Measurements from ENCODE around the gene RXRG. TPM values are rescaled to one million over a fixed set of nuclear protein-coding genes. Genes with fewer than 3 reads are reported as not detected.

Gene RXRG
- polyA plus RNA-seq, 1 donor from 2014 or later = 0.78 TPM

GRCh38 chr1:165468253-165468652 is 23.3 kb upstream of the RXRG start:
- H3K4me2 ChIP-seq (ENCODE audit: low read length) = no peak overlapping the region
- H3F3A ChIP-seq (ENCODE audit: insufficient read depth, low read length, poor library complexity, severe bottlenecking) = no peaks in the 10 kb centered on the region
- no peaks in the 10 kb centered on the region for H3K27me3 ChIP-seq (ENCODE audit: insufficient read depth, low read depth, low read length)
- H3K27ac ChIP-seq (ENCODE audit: low read length) = no peak overlapping the region
- H3K79me2 ChIP-seq (replicated peaks; ENCODE audit: insufficient read depth, low read length) = no peaks in the 10 kb centered on the region
- H3K9ac ChIP-seq (ENCODE audit: low read length) = no peak overlapping the region
- H2AFZ ChIP-seq (ENCODE audit: low read depth, low read length) = no peak overlapping the region
- no peaks in the 10 kb centered on the region for H3K36me3 ChIP-seq (ENCODE audit: insufficient read depth, low read length)
- TF ChIP-seq SMC3 (conservative IDR thresholded peaks at IDR 0.05; ENCODE audit: poor library complexity) = no peak
- TF ChIP-seq POLR2AphosphoS5 (IDR thresholded peaks at IDR 0.05) = no peak
- TF ChIP-seq MXI1 (conservative IDR thresholded peaks at IDR 0.05; ENCODE audit: poor library complexity, severe bottlenecking) = no peak
- TF ChIP-seq EP300 (conservative IDR thresholded peaks at IDR 0.05; ENCODE audit: poor library complexity, severe bottlenecking) = no peak
- TF ChIP-seq CTCF (IDR thresholded peaks at IDR 0.05; ENCODE audit: poor library complexity, severe bottlenecking) = no peak
- TF ChIP-seq EZH2 (IDR thresholded peaks at IDR 0.05; ENCODE audit: borderline replicate concordance, insufficient read depth, low read length, poor library complexity, severe bottlenecking) = no peak
- no peak for TF ChIP-seq TAF1 (IDR thresholded peaks at IDR 0.05; ENCODE audit: low read depth)
- TF ChIP-seq, protein P1, sequence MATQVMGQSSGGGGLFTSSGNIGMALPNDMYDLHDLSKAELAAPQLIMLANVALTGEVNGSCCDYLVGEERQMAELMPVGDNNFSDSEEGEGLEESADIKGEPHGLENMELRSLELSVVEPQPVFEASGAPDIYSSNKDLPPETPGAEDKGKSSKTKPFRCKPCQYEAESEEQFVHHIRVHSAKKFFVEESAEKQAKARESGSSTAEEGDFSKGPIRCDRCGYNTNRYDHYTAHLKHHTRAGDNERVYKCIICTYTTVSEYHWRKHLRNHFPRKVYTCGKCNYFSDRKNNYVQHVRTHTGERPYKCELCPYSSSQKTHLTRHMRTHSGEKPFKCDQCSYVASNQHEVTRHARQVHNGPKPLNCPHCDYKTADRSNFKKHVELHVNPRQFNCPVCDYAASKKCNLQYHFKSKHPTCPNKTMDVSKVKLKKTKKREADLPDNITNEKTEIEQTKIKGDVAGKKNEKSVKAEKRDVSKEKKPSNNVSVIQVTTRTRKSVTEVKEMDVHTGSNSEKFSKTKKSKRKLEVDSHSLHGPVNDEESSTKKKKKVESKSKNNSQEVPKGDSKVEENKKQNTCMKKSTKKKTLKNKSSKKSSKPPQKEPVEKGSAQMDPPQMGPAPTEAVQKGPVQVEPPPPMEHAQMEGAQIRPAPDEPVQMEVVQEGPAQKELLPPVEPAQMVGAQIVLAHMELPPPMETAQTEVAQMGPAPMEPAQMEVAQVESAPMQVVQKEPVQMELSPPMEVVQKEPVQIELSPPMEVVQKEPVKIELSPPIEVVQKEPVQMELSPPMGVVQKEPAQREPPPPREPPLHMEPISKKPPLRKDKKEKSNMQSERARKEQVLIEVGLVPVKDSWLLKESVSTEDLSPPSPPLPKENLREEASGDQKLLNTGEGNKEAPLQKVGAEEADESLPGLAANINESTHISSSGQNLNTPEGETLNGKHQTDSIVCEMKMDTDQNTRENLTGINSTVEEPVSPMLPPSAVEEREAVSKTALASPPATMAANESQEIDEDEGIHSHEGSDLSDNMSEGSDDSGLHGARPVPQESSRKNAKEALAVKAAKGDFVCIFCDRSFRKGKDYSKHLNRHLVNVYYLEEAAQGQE (IDR thresholded peaks at IDR 0.05; ENCODE audit: borderline replicate concordance) = no peak
- no peak for TF ChIP-seq RAD21 (conservative IDR thresholded peaks at IDR 0.05)
- H3K9me2 ChIP-seq (ENCODE audit: insufficient read depth, low read length) = no peaks in the 10 kb centered on the region
- H4K20me1 ChIP-seq (ENCODE audit: insufficient read depth) = no peaks in the 10 kb centered on the region
- H3K9me3 ChIP-seq (ENCODE audit: low read length) = no peaks in the 10 kb centered on the region
- no peak overlapping the region for H3K4me3 ChIP-seq (ENCODE audit: low read length)

DNA sequence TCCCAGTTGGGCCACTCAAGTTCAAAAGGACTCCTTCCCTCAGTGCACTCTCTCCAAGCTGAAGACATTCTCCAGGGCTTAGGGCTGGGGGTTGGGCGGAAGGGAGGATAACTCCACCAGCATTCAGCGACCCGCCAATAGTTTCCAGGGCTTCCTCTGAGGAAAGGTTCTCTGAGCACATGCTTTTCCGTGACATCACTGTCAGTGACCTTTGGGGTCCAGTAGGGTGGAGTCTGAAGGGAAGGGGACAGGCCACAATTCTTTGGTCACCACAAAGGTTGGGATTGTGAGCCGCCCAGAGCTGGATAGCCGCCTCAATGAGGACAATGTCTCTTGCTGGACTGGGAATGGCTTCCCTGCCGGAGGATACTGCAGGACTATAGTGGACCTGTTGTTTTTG is 22.8 kb upstream of the RXRG start:
- H4K20me1 ChIP-seq (ENCODE audit: insufficient read depth) = no peaks in the 10 kb centered on the region
- no peaks in the 10 kb centered on the region for H3K9me2 ChIP-seq (ENCODE audit: insufficient read depth, low read length)
- H3F3A ChIP-seq (ENCODE audit: insufficient read depth, low read length, poor library complexity, severe bottlenecking) = no peaks in the 10 kb centered on the region
- H3K79me2 ChIP-seq (replicated peaks; ENCODE audit: insufficient read depth, low read length) = no peaks in the 10 kb centered on the region
- H2AFZ ChIP-seq (ENCODE audit: low read depth, low read length) = no peak overlapping the region
- no peaks in the 10 kb centered on the region for H3K36me3 ChIP-seq (ENCODE audit: insufficient read depth, low read length)
- TF ChIP-seq RAD21 (conservative IDR thresholded peaks at IDR 0.05) (no peak), SMC3 (conservative IDR thresholded peaks at IDR 0.05; ENCODE audit: poor library complexity) (no peak), CTCF (IDR thresholded peaks at IDR 0.05; ENCODE audit: poor library complexity, severe bottlenecking) (no peak), EZH2 (IDR thresholded peaks at IDR 0.05; ENCODE audit: borderline replicate concordance, insufficient read depth, low read length, poor library complexity, severe bottlenecking) (no peak), MXI1 (conservative IDR thresholded peaks at IDR 0.05; ENCODE audit: poor library complexity, severe bottlenecking) (no peak), POLR2AphosphoS5 (IDR thresholded peaks at IDR 0.05) (no peak), EP300 (conservative IDR thresholded peaks at IDR 0.05; ENCODE audit: poor library complexity, severe bottlenecking) (no peak), TAF1 (IDR thresholded peaks at IDR 0.05; ENCODE audit: low read depth) (no peak)
- TF ChIP-seq, protein P1 (IDR thresholded peaks at IDR 0.05; ENCODE audit: borderline replicate concordance) = no peak
- no peaks in the 10 kb centered on the region for H3K9me3 ChIP-seq (ENCODE audit: low read length)
- no peak overlapping the region for H3K4me3 ChIP-seq (ENCODE audit: low read length)
- no peaks in the 10 kb centered on the region for H3K27me3 ChIP-seq (ENCODE audit: insufficient read depth, low read depth, low read length)
- no peak overlapping the region for H3K27ac ChIP-seq (ENCODE audit: low read length)
- no peak overlapping the region for H3K4me2 ChIP-seq (ENCODE audit: low read length)
- H3K9ac ChIP-seq (ENCODE audit: low read length) = no peak overlapping the region
